ENCODE data around the gene ERC2.

GRCh38 chr3:56443372-56443771 is 24.9 kb downstream of the ERC2 start:
- no peak for TF ChIP-seq ZNF565 (CRISPR knock-in tag; conservative IDR thresholded peaks at IDR 0.05; ENCODE audit: low read depth)
- TF ChIP-seq, protein P1, sequence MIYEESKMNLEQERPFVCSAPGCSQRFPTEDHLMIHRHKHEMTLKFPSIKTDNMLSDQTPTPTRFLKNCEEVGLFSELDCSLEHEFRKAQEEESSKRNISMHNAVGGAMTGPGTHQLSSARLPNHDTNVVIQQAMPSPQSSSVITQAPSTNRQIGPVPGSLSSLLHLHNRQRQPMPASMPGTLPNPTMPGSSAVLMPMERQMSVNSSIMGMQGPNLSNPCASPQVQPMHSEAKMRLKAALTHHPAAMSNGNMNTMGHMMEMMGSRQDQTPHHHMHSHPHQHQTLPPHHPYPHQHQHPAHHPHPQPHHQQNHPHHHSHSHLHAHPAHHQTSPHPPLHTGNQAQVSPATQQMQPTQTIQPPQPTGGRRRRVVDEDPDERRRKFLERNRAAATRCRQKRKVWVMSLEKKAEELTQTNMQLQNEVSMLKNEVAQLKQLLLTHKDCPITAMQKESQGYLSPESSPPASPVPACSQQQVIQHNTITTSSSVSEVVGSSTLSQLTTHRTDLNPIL (CRISPR knock-in tag; IDR thresholded peaks at IDR 0.05; ENCODE audit: low read depth), result no peak
- no peak for TF ChIP-seq SNAI2 (CRISPR knock-in tag; IDR thresholded peaks at IDR 0.05)
- TF ChIP-seq ARNTL (CRISPR knock-in tag; IDR thresholded peaks at IDR 0.05; ENCODE audit: borderline replicate concordance, low read depth), result no peak
- TF ChIP-seq, protein P2, sequence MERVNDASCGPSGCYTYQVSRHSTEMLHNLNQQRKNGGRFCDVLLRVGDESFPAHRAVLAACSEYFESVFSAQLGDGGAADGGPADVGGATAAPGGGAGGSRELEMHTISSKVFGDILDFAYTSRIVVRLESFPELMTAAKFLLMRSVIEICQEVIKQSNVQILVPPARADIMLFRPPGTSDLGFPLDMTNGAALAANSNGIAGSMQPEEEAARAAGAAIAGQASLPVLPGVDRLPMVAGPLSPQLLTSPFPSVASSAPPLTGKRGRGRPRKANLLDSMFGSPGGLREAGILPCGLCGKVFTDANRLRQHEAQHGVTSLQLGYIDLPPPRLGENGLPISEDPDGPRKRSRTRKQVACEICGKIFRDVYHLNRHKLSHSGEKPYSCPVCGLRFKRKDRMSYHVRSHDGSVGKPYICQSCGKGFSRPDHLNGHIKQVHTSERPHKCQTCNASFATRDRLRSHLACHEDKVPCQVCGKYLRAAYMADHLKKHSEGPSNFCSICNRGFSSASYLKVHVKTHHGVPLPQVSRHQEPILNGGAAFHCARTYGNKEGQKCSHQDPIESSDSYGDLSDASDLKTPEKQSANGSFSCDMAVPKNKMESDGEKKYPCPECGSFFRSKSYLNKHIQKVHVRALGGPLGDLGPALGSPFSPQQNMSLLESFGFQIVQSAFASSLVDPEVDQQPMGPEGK (CRISPR knock-in tag; IDR thresholded peaks at IDR 0.05; ENCODE audit: borderline replicate concordance), result no peak
- no peak for TF ChIP-seq BACH2 (CRISPR knock-in tag; IDR thresholded peaks at IDR 0.05; ENCODE audit: borderline replicate concordance)

Measured in SK-N-SH treated with all-trans-retinoic acid at 6 μM for 48 hours (cell line).